GM21723 (cell line): ENCODE data around the gene GALNT17.

ENCODE experiments used
- ATAC-seq: cut with Tn5 transposase; IDR thresholded peaks from one replicate; pipeline ENCODE4 v1.9.1; 2021; ENCODE audit warnings: mild to moderate bottlenecking, moderate library complexity; ENCODE audit not compliant: unreplicated experiment

Gene GALNT17

DNA sequence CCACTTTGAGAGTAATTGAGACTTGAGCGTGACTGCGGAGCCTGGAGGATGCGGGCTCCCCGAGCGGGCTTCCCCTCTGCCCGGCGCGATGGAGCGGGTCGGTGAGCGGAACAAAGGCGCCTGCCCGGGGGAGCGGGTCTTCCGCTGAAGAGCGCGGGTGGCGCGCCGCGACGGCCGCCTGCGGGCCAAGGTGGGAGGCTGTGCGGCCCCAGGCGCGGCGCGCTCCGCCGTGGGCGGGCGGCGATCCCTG, at the start of gene GALNT17:
Gene GALNT17, plus strand, starts transcription at position 18 of the 250 bp plus-strand sequence.
- no peak for ATAC-seq

DNA sequence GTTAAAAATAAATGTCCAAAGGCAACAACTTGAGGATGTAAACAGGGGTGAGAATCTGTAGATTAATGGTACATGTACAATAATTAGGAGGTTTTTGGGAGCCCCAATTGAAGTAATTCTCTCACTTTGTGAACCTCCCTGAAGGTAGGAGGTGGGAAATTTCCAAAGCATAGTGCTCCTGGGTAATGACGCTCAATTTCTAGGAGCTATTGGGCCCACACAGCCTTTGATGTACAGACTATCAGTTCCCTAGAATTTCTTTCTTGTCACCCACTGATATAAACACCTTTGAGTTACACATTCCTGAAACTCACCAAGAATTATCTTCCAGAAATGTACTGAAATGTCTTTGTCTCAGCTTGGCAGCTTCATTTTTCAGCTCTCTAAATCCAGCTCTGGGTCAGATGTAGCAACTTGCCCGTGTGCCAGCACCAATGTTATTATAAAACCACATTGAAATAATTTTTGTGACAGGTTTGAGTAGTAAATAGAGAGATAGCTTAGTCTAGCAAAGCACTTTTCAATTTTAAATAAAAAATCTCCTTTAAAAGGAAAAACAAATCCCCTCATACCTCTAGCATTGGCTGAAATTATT, 36.6 kb upstream of the GALNT17 start:
- no peak for ATAC-seq

DNA sequence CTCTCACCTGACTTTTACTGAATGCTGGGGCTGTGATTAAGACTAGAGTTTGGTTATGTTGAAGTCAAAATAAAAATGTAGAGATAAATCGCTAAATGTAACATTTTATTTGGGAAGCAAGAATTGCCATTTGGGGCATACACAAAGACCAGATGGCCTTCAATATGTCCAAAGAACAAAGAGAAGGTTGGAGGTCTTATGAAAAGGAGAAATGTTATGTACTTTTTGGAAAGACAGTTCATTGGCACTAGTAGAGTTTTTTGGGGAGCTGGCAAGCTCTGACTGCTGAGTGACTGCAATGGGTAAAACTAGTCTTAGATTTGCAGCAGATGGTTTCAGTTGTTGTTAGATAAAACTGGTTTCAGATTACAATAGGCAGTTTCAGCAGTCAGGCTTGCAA, 35.6 kb upstream of the GALNT17 start:
- ATAC-seq, result no peak

DNA sequence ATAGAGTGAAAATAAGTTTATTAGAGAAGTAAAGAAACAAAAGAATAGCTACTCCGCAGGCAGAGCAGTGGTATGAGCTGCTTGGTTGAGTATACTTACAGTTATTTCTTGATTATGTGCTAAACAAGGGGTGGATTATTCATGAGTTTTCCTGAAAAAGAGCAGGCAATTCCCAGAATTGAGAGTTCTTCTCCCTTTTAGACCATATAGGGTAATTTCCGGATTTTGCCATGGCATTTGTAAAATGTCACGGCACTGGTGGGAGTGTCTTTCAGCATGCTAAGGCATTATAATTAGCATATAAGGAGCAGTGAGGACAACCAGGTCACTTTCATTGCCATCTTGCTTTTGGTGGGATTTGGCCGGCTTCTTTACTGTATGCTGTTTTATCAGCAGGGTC, 25.7 kb upstream of the GALNT17 start:
- no peak for ATAC-seq

DNA sequence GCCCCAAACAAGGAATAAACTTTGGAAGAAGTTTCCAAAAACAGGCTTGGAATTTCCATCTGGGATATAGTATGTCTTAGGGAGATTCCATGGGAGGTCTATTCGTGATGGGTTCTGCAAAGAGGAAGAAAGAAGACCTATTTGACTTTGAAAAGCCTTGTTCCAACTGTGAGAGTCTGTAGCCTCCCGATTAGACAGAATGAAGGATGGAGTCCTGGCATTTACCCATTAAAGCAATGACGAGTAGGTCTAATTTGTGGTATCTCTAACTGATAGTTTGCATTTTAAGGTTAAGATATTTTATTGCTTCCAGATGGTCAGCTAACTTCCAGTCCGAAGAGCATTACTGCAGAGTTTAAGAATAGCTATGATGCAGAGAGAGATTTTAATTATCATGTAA, 19.5 kb upstream of the GALNT17 start:
- ATAC-seq, result no peak

DNA sequence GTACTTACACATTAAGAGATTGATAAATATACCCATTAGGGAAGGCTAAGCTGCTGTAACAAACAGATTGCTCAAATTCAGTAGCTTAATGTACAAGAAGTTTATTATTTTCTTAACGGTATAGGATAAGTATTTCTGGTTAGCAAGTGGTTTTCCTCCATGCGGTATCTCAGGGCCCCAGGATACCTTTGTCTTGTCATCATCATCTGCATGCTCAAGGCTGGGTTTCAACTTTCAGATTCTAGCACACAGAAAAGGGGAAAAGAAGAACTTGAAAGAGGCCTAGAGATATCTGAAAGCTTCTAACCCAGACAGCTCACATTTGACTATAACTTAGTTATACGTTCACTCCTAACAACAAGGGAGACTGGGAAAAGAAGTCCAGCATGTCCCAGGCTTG, 11.8 kb upstream of the GALNT17 start:
- ATAC-seq, result no peak

DNA sequence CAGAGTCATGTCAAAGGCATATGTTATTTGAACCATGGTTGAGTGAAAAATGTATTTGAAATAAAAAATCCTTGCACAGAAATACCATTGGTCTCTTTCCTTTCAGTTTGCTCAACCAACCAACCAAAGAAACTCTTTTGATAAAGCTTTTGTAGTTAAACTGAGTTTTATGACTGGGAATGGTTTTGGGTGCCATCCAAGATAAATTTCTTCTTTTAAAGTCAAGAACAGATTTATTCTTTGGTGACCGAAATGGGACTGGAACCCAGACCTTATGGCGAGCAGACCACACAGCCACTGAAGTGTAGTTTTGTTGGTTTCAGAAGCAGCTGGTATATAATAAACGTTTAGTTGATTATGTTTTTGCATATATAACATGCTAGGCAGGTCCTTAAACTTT, 2.8 kb upstream of the GALNT17 start:
- ATAC-seq, result no peak

DNA sequence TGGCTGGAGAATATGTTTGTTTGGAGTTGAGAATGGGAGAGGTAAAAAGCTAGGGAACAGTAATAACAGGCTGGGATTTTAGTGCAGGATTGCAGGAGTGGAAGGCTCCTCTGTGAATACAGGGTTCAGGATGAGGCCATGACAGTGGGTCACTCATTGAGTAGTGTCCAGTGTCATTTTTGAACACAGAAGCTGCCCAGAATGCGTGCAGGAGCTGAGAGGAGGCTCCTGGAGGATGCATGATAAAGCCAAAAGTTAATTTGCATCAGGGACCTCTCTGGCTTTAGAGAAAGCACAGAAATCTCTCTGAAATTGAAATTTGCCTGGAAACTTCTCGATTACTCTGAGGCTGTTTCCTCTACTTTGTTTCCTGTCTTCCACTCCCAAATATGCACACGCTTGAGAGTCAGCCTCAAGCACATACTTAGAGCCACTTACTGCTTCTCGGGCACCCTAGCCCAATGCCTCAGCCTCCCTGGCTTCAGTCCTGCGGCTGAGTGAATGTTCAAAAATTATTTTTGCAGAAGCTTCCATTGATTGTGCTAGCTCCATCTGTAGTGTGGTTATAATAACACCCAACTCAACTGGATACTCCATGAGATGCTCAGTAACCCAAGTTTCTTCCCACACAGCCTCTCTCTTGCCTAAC, 1.8 kb upstream of the GALNT17 start:
- no peak for ATAC-seq

DNA sequence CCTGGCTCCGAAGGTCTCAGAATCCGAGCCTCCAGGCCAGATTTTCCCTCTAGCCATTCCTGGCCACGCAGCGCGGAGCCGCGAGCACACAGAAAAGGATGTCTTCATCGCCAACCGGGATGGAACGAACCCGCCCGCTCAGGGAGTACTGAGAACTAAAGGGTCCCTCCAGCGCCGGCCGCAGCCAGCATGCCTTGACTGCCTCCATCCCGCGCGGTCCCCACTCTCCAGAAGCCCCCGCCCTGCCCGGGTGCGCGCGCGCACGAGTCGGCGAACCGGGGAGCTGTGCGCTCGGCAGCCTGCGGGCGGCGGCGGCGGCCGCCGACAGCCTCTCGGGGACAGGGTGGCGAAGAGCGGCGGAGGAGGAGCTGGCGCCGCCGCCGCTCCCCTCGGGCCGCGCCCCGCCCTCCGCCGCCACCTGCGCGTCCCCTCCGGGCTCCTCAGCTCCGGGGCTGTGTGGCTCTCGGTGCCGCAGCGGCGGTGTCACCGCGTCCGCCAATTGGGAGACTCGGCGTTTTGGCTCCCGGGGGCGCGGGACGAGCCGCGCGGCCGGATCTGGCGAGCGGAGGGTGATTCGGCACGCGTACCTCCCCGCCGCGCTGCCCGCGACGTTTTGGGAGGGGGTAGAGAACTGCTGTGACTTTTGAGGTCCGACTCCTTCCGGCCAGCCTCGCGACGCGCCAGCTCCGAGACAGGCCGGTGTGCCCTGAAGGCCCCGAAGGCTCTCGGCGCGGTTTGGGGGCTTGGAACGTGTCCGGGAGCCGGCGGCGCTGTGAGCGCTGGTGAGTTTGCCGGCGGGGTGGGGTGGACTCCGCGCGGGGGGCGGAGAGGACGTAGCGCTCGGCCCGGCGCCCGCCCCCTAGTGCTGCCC, 453 bp upstream of the GALNT17 start:
- ATAC-seq, result no peak

DNA sequence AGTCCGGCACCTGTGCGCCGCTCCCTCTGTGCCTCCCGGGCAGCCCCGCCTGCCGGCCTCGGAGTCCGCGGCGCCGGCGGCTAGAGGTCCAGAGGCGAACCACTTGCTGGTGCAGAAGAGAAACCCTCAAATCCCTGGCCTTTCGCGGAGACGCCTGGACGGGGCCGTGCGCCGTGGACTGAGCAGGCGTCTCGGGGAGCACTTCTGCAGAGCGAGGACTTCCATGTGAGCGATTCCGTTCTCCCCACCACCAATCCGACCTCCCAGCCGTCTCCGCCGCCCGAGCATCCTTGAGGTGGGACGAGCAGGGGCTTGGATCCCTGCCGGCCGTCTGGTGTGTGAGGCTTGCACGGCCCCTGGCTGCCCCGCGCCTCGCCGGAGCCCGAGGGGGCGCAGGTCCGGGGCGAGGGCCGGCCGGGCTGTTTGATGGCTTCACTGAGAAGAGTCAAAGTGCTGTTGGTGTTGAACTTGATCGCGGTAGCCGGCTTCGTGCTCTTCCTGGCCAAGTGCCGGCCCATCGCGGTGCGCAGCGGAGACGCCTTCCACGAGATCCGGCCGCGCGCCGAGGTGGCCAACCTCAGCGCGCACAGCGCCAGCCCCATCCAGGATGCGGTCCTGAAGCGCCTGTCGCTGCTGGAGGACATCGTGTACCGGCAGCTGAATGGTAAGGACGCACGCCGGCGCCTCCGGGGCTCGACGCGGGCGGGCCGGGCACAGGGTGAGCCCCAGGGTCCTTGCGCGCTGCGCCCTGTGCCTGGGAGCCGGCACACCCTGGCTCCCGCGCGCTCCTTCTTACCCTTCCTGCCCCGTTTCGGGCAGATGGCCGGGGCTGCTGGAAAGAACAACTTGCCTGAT, 660 bp downstream of the GALNT17 start:
- no peak for ATAC-seq

DNA sequence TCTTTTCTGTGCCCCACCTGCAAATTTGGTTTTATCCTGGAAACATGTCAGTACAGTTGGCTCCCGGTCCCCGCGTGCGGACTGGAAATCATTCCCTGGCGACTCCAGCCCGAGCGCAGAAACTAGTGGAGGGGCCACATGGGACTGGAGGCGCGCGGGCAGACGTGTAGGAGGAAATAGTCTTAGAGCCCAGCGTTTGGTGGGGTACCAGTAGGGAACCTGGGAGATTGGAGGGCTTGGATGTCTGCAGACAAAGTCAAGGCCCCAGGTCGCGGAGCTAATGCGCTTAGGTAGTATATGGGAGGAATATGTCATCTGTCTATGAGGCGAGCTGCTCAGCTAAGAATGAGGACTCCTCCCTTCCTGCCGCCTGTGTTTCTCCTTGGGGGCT, 1.3 kb downstream of the GALNT17 start:
- ATAC-seq, result no peak

DNA sequence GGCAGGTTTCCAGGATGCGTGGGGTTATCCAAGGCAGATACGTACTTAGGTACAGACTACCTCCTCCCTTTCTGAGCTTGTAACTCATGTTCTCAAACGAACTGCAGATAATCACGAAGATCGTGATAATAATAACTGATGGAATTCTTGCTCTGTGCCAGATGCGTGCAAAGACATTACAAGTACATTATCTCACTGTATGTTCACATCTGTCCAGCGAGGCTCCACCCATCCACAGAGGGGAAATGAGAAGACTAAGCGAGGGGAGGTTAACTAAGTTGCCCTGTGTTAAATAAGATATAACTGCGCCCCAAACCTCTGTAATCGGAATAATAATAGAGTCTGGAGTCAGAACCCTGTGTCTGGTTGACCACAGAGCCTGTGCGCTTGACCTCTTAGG, 1.9 kb downstream of the GALNT17 start:
- ATAC-seq, result no peak

DNA sequence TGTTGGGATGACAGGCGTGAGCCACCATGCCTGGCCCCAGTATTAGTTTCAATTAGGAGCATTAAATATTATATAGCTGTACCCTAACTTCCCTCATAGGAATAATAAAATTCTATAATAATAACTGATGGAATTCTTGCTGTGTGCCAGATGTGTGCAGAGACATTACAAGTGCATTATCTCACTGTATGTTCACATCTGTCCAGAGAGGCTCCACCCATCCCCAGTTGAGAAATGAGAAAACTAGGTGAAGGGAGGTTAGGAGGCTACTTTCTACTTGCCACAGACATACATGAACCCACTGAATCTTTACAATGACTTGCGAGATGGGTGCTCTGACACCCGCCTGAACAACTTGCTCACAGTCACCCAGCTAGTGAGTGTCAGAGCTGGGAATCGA, 3.2 kb downstream of the GALNT17 start:
- ATAC-seq, result no peak

DNA sequence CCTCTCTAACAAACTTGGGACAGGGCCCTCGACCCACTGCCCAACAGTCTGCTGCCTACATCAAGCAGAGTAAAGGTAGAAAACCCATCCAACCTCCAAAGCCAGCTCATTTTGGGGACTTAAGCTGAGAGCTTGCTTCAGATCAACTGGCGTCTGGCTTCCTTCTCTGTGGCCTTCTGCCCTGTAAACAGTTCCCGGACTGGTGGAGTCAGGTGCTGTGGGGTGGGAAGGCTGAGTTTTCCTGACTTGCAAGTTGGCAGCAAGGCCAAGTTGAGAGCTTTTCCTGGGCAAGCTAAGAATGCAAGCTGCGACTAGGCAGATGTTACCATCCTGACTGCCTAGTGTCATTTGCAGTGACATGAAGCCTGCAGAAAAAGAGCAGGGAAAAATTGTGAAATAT, 3.7 kb downstream of the GALNT17 start:
- no peak for ATAC-seq

DNA sequence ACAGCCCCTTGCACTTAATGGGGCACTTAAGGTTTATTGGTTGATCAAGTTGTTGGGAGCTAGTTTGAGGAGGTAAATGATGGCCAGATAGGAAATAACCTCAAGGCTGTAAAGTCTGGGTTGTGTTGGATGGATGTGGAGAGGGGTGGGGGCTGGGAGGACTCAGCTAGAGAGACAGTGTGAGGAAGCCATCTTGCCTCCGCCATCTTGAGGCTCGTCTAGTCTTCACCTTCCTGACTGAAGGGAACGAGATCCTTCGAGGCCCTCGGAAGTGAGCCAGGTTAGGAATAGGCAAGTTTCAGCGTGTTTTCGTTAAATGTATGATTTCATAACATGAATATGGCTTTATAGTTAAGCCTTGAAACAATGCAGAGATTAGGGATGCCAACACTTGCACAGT, 5.5 kb downstream of the GALNT17 start:
- ATAC-seq, result no peak

DNA sequence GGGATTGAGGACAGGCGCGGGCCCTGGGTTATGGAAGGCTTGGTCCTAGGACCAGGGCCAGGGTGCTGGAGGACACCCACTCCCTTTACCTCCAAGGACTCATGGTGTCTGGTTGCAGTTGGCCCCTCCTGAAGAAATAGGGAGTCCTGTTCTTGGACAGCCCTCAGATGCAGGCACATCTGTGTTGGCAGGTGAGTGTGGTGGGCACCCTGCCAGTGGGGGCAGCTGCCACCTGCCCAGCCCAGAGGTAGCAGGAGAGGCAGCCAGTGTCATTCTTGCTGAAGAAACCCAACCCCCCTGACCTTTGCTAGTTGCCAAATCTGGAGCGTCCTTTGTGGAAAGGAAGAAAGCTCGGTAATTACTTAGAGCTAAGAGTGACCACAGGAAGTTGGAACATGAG, 8.3 kb downstream of the GALNT17 start:
- no peak for ATAC-seq

DNA sequence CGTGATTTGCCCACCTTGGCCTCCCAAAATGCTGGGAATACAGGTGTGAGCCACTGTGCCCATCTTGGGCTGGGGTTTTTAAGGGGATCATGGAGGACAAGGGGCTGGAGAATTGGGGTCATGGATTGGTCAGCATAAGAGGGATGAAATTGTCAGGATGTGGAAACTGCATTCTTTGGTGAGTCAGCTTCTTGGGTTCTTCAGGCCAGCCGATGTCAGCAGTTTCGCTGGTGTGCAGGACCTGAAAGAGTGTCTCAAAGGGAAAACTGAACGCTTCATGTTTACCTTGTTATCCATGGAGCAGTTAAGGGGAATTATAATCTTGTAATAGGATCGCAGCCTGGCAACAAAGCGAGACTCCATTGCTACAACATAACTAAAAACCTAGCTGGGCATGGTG, 13.0 kb downstream of the GALNT17 start:
- no peak for ATAC-seq

DNA sequence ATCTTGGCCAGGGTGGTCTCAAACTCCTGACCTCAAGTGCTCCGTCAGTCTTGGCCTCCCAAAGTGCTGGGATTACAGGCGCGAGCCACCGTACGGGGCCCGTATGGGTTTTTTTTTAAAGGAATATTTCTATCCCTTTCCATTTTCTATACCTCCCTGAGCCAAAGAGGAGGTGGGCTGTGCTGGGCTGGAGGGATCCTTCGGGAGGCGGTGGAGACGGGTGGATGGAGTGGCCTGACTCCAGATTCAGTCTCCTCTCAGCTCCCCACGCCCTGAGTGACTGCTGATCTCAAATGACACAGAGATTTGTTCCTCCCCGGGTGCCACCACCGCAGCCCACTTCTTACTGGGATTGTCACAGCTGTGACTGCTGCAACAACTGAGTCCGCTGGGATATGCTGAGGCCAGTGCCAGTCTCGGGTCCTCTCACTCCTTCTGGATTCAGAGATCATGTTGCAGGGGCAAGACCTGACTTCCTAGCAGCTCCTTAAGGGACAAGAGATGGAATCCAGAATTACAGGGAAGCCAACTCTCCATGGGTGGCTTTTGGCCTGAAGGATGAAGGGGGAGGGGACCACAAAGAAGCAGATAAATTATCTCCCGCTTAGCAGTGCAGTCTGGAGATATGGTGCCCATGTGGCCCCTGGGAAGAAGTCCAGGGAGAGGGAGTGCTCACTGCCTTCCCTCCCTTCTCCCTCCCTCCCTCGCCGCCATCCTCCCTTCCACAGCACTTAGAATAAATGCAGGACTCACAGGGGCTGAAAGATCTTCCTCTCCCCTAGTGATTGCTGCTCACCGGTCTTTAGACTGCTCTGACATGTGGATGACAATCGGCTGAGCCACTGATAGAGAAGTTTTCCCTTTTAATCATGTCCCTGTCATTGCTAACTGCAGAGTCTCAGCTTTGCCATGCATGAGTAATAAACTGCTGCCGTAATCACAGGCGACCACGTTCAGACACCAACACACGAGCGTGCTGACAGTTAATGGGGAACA, 14.3 kb downstream of the GALNT17 start:
- no peak for ATAC-seq

DNA sequence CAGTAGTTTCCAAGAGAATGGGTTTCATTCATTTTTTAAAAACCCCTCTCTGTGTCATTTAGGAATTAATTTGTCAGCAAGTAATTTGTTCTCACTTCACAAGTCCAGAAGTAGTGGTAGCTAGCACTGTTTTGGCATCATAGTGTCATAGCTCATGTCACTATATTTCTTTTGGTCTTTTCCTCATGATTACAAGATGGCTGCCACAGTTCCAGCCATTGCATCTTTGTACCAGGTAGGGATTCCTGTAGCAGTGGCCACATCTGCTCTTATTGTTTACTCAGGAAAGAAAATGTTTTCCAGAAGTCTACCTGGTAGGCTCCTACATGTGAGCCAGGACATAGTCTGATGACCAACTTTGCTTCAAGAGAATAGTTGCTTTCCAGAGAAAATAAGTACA, 16.2 kb downstream of the GALNT17 start:
- ATAC-seq, result no peak

DNA sequence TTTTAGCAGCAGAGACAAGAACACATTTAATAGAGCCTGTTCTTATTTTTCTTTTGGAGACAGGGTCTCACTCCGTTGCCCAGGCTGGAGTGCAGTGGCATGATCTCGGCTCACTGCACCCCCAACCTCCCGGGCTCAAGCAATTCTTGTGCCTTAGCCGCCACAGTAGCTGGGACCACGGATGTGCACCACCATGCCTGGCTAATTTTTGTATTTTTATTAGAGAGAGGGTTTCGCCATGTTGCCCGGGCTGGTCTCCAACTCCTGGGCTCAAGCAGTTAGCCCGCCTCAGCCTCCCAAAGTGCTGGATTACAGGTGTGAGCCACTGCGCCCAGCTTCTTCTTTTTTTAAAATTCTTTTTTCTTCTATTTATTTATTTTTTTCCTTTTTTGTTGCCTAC, 23.3 kb downstream of the GALNT17 start:
- ATAC-seq, result no peak
